HepG2 (cell line): ENCODE measurements around the gene PLET1. TPM values are rescaled to one million over a fixed set of nuclear protein-coding genes. Genes with fewer than 3 reads are reported as not detected.

Experiments used
- ARID4A ChIP-seq: sonication (generic); formaldehyde crosslinking; IDR thresholded peaks from 2 replicates; pipeline ENCODE4 v1.5.0; 2020; ENCODE audit warnings: mild to moderate bottlenecking, missing genetic modification reagents, borderline replicate concordance
- ATF5 ChIP-seq: sonication (generic); formaldehyde crosslinking; IDR thresholded peaks from 2 replicates; pipeline ENCODE4 v1.4.0; 2020; ENCODE audit warnings: mild to moderate bottlenecking, low read depth, missing genetic modification reagents
- GABPB1 ChIP-seq: IDR thresholded peaks from 2 replicates; pipeline ENCODE4 v1.6.1; 2016; ENCODE audit warnings: mild to moderate bottlenecking, missing genetic modification reagents, moderate library complexity, missing compliant biosample characterization
- MEF2D ChIP-seq: sonication (generic); formaldehyde crosslinking; IDR thresholded peaks from 2 replicates; pipeline ENCODE4 v1.5.1; 2020; ENCODE audit warnings: mild to moderate bottlenecking, missing genetic modification reagents
- NCOA5 ChIP-seq: sonication (generic); formaldehyde crosslinking; IDR thresholded peaks from 2 replicates; pipeline ENCODE4 v1.4.0; 2020; ENCODE audit warnings: missing genetic modification reagents
- ZFP82 ChIP-seq: sonication (generic); formaldehyde crosslinking; IDR thresholded peaks from 2 replicates; pipeline ENCODE4 v1.5.1; 2020; ENCODE audit warnings: mild to moderate bottlenecking, missing genetic modification reagents, borderline replicate concordance
- ZNF839 ChIP-seq: sonication (generic); formaldehyde crosslinking; IDR thresholded peaks from 2 replicates; pipeline ENCODE4 v1.4.0; 2020; ENCODE audit warnings: missing genetic modification reagents, mild to moderate bottlenecking, borderline replicate concordance
- polyA plus RNA-seq, 8 experiments: library from polyadenylated mRNA; depleted of rRNA in 3 of 8; stranded (reverse) in 7 of 8; unstranded in 1 of 8; fragments of >200 nt; fragmentation: Illumina TruSeq in 4 of 8; extraction: Trizol in 4 of 8; gene quantifications; 2 replicates each; pipeline versions ENCODE4 v1.2.1 to v1.2.3, GENCODE V29; 2011 to 2016; ENCODE audit warnings: low read depth in 4 of 8, missing spikeins in 1 of 8, mixed read lengths in 1 of 8; ENCODE audit not compliant: insufficient read depth in 1 of 8
- total RNA-seq, 5 experiments: library from RNA; depleted of rRNA; stranded (reverse); fragments of >200 nt; fragmentation: Illumina TruSeq; extraction: Trizol; gene quantifications; 2 replicates each; pipeline ENCODE4 v1.2.3, GENCODE V29; 2016; ENCODE audit warnings: low read depth in 1 of 5
- TF ChIP-seq, protein P1 (sequence below): IDR thresholded peaks from 2 replicates; pipeline ENCODE4 v1.6.1; 2016; ENCODE audit warnings: control low read depth

PLET1 gene
- total and polyA plus RNA-seq, 2 of the 13 experiments (the other 11 are each of a cell fraction or from before 2014, with no cell fraction given) = not detected

GRCh38 chr11:112206071-112206470 lies 54.6 kb downstream of the PLET1 start (continued):
- no peak for TF ChIP-seq ATF5 (CRISPR knock-in tag)
- TF ChIP-seq, protein P1, sequence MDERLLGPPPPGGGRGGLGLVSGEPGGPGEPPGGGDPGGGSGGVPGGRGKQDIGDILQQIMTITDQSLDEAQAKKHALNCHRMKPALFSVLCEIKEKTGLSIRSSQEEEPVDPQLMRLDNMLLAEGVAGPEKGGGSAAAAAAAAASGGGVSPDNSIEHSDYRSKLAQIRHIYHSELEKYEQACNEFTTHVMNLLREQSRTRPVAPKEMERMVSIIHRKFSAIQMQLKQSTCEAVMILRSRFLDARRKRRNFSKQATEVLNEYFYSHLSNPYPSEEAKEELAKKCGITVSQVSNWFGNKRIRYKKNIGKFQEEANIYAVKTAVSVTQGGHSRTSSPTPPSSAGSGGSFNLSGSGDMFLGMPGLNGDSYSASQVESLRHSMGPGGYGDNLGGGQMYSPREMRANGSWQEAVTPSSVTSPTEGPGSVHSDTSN (CRISPR knock-in tag) = no peak
- no peak for TF ChIP-seq ZNF839 (CRISPR knock-in tag)
- no peak for TF ChIP-seq GABPB1 (CRISPR knock-in tag)
- TF ChIP-seq ZFP82 (CRISPR knock-in tag) = no peak
- no peak for TF ChIP-seq MEF2D
- TF ChIP-seq ARID4A (CRISPR knock-in tag) = no peak
- no peak for TF ChIP-seq NCOA5
